Epithelial cell of proximal tubule (primary cell): ENCODE measurements around the gene TBC1D10A. TPM values are rescaled to one million over a fixed set of nuclear protein-coding genes. Genes with fewer than 3 reads are reported as not detected.

Experiments used
- DNase-seq: peaks from one replicate; pipeline ENCODE4 v3.0.0-alpha.2; 2011; ENCODE audit warnings: low read depth
- H3K4me3 ChIP-seq: 2 replicates; pipeline ENCODE4 v1.5.1; 2011; ENCODE audit warnings: low read depth, mild to moderate bottlenecking, low read length
- total RNA-seq: library from RNA; depleted of rRNA; stranded (reverse); fragments of >200 nt; gene quantifications from 2 replicates; pipeline ENCODE4 v1.2.3, GENCODE V29; 2015
- TF ChIP-seq, protein P1 (sequence below): conservative IDR thresholded peaks from 2 replicates; pipeline ENCODE4 v1.5.1; 2012; ENCODE audit warnings: low read depth, mild to moderate bottlenecking, low read length

The TBC1D10A gene
- total RNA-seq, 1 donor from 2014 or later, result 22.9 TPM

DNA sequence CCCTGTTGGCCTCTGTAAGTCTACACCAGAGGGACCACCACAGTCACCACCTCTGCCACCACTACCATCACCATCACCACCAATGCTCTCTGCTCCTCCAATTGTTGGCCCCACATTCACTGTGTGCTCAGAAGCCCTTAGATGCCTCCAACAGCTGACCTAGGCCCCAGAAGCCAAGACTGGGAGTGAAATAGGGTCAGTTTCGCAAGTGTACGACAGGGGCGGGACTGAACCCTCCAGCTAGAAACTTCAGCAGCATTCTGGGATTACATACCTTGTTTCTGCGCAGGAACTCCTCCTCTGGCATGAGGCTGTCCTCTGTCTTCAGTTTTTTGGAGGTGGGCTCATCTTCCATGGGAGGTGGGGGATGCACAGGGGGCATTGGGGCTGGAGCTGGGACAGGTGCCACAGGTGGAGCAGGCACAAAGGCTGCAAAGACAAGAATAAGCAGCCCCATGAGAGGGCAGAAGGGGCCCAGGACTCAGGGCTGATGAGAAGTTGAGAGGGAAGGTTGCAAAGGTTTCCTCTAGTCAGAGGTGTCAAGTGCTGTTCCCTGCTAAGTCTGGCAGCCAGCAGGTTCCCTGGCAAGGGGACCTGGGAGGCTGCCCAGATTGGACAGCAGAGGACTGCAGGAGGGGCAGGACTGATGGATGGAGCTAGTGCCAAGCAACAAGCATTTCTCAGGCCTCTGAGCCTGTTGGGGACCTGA is 10.2 kb upstream of the TBC1D10A start:
- no peak overlapping the region for H3K4me3 ChIP-seq
- no peak for DNase-seq
- TF ChIP-seq, protein P1, sequence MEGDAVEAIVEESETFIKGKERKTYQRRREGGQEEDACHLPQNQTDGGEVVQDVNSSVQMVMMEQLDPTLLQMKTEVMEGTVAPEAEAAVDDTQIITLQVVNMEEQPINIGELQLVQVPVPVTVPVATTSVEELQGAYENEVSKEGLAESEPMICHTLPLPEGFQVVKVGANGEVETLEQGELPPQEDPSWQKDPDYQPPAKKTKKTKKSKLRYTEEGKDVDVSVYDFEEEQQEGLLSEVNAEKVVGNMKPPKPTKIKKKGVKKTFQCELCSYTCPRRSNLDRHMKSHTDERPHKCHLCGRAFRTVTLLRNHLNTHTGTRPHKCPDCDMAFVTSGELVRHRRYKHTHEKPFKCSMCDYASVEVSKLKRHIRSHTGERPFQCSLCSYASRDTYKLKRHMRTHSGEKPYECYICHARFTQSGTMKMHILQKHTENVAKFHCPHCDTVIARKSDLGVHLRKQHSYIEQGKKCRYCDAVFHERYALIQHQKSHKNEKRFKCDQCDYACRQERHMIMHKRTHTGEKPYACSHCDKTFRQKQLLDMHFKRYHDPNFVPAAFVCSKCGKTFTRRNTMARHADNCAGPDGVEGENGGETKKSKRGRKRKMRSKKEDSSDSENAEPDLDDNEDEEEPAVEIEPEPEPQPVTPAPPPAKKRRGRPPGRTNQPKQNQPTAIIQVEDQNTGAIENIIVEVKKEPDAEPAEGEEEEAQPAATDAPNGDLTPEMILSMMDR, result no peak

DNA sequence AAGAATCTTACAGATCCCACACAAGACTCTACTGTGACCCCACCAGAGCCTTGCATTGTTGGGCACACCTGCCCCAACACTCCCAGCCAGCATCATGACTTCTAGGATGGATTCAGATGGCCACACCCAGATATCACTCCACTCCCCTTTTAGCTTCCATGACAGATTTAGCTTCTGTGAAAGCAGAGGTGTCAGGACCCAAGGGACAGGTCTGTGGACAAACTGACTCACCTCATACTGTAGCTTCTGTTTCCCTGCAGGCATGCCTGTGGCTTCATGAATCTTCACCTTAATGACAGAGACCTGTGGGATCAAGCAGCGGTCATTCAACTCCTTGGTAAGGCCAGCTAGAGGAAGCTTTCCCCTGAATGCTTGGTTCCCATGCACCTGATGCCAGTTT is 8.5 kb upstream of the TBC1D10A start:
- H3K4me3 ChIP-seq, result no peak overlapping the region
- no peak for DNase-seq
- TF ChIP-seq, protein P1, result no peak

DNA sequence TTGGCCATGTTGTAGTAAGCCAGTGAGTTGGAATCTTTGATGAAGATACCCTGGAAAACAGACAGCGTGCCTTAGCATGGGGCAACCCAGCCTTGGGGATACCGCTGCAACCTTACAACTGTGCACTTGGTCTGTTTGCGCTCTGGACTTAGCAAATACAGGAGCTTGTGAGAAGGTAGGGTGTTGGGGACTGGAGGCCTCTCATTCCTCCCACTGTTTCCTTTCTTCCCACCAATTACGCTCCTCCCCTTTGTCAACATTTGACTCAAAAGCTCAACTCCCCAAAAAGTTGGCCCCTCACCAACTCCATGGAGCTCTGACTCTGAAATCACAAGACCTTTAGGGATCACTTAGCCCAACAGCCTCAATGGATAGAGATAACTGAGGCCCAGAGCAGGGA is 7.9 kb upstream of the TBC1D10A start:
- TF ChIP-seq, protein P1, result no peak
- H3K4me3 ChIP-seq, result no peak overlapping the region

DNA sequence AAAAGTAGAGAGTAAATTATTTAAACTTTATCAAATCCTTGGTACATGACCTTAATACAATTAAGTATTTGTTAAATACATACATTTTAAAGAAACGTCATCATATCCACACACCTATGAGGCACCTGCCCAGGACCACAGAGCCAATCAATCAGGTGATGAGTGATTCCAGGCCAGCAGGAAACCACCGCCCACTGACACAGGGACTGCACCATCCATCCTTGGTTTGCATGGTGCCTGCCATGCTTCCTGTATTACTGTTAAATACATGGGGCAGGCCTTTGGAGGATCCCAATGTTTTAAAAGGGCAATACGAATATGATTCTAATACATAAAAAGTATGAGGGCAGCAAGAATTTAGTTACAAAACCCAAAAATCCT is 7.0 kb upstream of the TBC1D10A start:
- no peak for DNase-seq
- TF ChIP-seq, protein P1, result no peak

More for the DNA sequence above, 7.9 kb upstream of the TBC1D10A start:
- DNase-seq, result no peak

DNA sequence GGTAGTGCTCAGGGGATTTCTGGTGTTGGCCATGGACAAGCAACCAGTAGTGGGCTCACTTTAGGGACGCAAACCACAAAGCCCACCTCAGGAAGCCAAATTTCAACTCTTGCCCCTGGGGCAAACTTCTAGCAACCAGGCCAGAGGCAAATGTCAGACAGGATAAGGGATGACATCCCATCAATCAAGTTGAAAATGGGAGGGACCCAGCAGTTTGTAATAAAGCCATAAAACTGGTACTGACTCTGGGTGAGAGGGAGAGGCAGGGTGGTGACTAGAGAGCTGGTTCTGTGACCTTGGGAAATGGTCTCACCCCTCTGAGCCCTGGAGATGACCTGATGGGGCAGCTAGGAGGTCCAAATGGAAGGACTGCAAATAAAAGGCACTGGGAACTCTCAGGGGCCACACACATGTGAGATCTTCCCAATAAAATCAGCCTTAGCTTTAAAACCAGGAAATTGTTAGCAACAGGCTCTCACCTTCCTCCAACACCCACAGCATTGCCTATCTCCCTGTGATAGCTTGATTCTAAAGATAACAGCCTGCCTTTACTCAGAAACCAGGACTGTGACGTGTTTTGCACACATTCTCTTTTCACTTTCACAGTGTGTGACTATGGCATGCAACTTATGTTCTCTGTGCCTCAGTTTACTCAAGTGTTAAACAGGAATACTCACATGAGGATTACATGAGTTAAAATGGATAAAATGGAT is 6.4 kb upstream of the TBC1D10A start:
- DNase-seq, result no peak

More for the DNA sequence above, 7.0 kb upstream of the TBC1D10A start:
- H3K4me3 ChIP-seq, result no peak overlapping the region

DNA sequence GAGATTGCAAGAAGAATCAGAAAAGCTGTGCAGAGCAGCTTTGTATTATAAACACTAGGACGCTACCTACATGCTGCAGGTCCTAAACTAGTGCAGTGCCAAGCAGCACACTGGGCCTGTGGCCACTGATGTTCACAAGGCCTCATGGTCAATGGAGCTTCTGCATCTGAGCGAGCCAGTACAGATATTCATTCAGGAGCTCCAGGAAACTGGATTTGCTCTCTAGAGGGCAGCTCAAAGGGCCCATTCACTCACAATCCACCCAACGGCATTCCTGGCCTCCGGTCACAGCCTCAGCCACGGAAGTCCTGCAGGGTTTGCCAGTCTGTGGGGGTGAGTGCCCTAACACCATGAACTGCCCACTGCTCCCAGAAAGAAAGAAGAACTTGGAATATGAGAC is 5.8 kb upstream of the TBC1D10A start:
- no peak for DNase-seq
- H3K4me3 ChIP-seq, result no peak overlapping the region
- TF ChIP-seq, protein P1, result no peak

More for the DNA sequence above, 6.4 kb upstream of the TBC1D10A start:
- TF ChIP-seq, protein P1, result no peak
- no peak overlapping the region for H3K4me3 ChIP-seq
